ENCODE data around the gene ARL6.
A peak's percentile ranks its signal among the peaks of the same experiment; 100 is the strongest.

The ARL6 gene

GRCh38 chr3:97838393-97838792, 73.8 kb downstream of the ARL6 start:
- no peak overlapping the region for H3K4me3 ChIP-seq (ENCODE audit: low read length)
- no peak for TF ChIP-seq CTCF (IDR thresholded peaks at IDR 0.05; ENCODE audit: insufficient read depth, low read depth, low read length, missing control alignments)
- DNase-seq (ENCODE audit: low read depth) = peak; percentile 18

- H3K4me3 ChIP-seq (ENCODE audit: low read length) = no peak overlapping the region
- no peak for TF ChIP-seq CTCF (IDR thresholded peaks at IDR 0.05; ENCODE audit: insufficient read depth, low read depth, low read length, missing control alignments)
- DNase-seq (ENCODE audit: low read depth) = peak; percentile 4
Measured at GRCh38 chr3:97839944-97840343, 75.4 kb downstream of the ARL6 start.

GRCh38 chr3:97841304-97841703, 76.7 kb downstream of the ARL6 start:
- H3K4me3 ChIP-seq (ENCODE audit: low read length) = no peak overlapping the region
- no peak for TF ChIP-seq CTCF (IDR thresholded peaks at IDR 0.05; ENCODE audit: insufficient read depth, low read depth, low read length, missing control alignments)
- no peak for DNase-seq (ENCODE audit: low read depth)

- TF ChIP-seq CTCF (IDR thresholded peaks at IDR 0.05; ENCODE audit: insufficient read depth, low read depth, low read length, missing control alignments) = no peak
- no peak for DNase-seq (ENCODE audit: low read depth)
- no peak overlapping the region for H3K4me3 ChIP-seq (ENCODE audit: low read length)
Measured at GRCh38 chr3:97841956-97842355, 77.4 kb downstream of the ARL6 start.

GRCh38 chr3:97848779-97849178, 84.2 kb downstream of the ARL6 start:
- TF ChIP-seq CTCF (IDR thresholded peaks at IDR 0.05; ENCODE audit: insufficient read depth, low read depth, low read length, missing control alignments) = no peak
- DNase-seq (ENCODE audit: low read depth) = no peak
- no peak overlapping the region for H3K4me3 ChIP-seq (ENCODE audit: low read length)
